GM18907 (cell line): ENCODE results near the gene ADPRH.

Experiments used
- ATAC-seq: cut with Tn5 transposase; IDR thresholded peaks from one replicate; pipeline ENCODE4 v1.9.1; 2021; ENCODE audit warnings: mild to moderate bottlenecking, moderate library complexity; ENCODE audit not compliant: unreplicated experiment

ADPRH gene

GRCh38 chr3:119627461-119627860 is 48.2 kb downstream of the ADPRH start:
- no peak for ATAC-seq

GRCh38 chr3:119628390-119628789 is 49.1 kb downstream of the ADPRH start:
- ATAC-seq: peak; percentile 81

- peak; percentile 51 for ATAC-seq
Observed at GRCh38 chr3:119628816-119629445, 49.6 kb downstream of the ADPRH start.

- no peak for ATAC-seq
Observed at GRCh38 chr3:119630128-119630879, 51.0 kb downstream of the ADPRH start.

GRCh38 chr3:119630880-119631329 is 51.6 kb downstream of the ADPRH start:
- no peak for ATAC-seq

- ATAC-seq: no peak
Observed at GRCh38 chr3:119631516-119631915, 52.2 kb downstream of the ADPRH start.

- ATAC-seq: no peak
Observed at GRCh38 chr3:119632216-119632615, 52.9 kb downstream of the ADPRH start.

- no peak for ATAC-seq
Observed at GRCh38 chr3:119632829-119633228, 53.5 kb downstream of the ADPRH start.

GRCh38 chr3:119635719-119636118 is 56.4 kb downstream of the ADPRH start:
- no peak for ATAC-seq

- ATAC-seq: no peak
Observed at GRCh38 chr3:119636249-119636648, 57.0 kb downstream of the ADPRH start.

- no peak for ATAC-seq
Observed at GRCh38 chr3:119636891-119637611, 57.8 kb downstream of the ADPRH start.

GRCh38 chr3:119637679-119638477 is 58.6 kb downstream of the ADPRH start:
- ATAC-seq: peak; percentile 44
